ENCODE measurements around the gene TCP11L2. TPM values are rescaled to one million over a fixed set of nuclear protein-coding genes. Genes with fewer than 3 reads are reported as not detected.

TCP11L2 gene
- total and polyA plus RNA-seq, 2 of the 8 experiments (the other 6 are each of a cell fraction or from before 2014, with no cell fraction given), result 2.1 to 7.1 TPM

GRCh38 chr12:106369624-106370346 is 67.3 kb downstream of the TCP11L2 start:
- H3K4me2 ChIP-seq (ENCODE audit: insufficient read depth in 1 of 2, low read depth in 2 of 2, low read length in 2 of 2), result no peak overlapping the region
- H3K23me2 ChIP-seq (ENCODE audit: low read depth, low read length), result 0 out of 2 replicates have a peak, but pooled peaks cover 1% of the 10 kb centered on the region
- no peaks in the 10 kb centered on the region for H4K20me1 ChIP-seq (replicated peaks in 1 of 2; ENCODE audit: control insufficient read depth in 1 of 2, insufficient read depth in 2 of 2, low read length in 2 of 2)
- no peak overlapping the region for H4K91ac ChIP-seq (replicated peaks; ENCODE audit: insufficient read length, low read length)
- H3K79me2 ChIP-seq (ENCODE audit: control insufficient read depth in 1 of 2, insufficient read depth in 2 of 2, low read length in 2 of 2), result no peaks in the 10 kb centered on the region
- H3K9me3 ChIP-seq (ENCODE audit: insufficient read depth in 2 of 2, low read depth in 1 of 2, low read length in 1 of 2), result no peaks in the 10 kb centered on the region
- H3K27me3 ChIP-seq (replicated peaks in 1 of 4; ENCODE audit: control insufficient read depth in 3 of 4, extremely low read depth in 1 of 4, insufficient read depth in 3 of 4, low read length in 3 of 4), result no peaks in the 10 kb centered on the region
- no peak overlapping the region for H2BK15ac ChIP-seq (ENCODE audit: low read length)
- H3K4ac ChIP-seq (replicated peaks; ENCODE audit: insufficient read length, low read depth, low read length), result no peak overlapping the region
- no peaks in the 10 kb centered on the region for H3K4me1 ChIP-seq (replicated peaks in 1 of 4; ENCODE audit: control insufficient read depth in 3 of 4, insufficient read depth in 4 of 4, low read length in 3 of 4)
- no peak overlapping the region for H3K14ac ChIP-seq (ENCODE audit: insufficient read length)
- POLR2A ChIA-PET (ENCODE audit: partially characterized antibody), result interaction anchor here (0.6 to 1.8 kb wide), 2 partner anchors 12 to 71 kb away, joined by 3 to 4 read pairs; partner anchors contain the start of gene POLR3B
- no peak overlapping the region for H4K8ac ChIP-seq (ENCODE audit: extremely low read depth, insufficient read depth, low read length)
- TF ChIP-seq BCL11A (IDR thresholded peaks at IDR 0.05; ENCODE audit: low read depth in 2 of 2, low read length in 2 of 2), result no peak
- no peak overlapping the region for H3K9ac ChIP-seq (replicated peaks in 1 of 4; ENCODE audit: extremely low read depth in 1 of 4, low read depth in 3 of 4, low read length in 3 of 4)
- H2BK120ac ChIP-seq (replicated peaks; ENCODE audit: low read depth, low read length), result no peak overlapping the region
- WGBS, 2 experiments (ENCODE audit: extremely low coverage in 1 of 2, insufficient coverage in 1 of 2, insufficient read length in 1 of 2, insufficient replicate concordance in 2 of 2, low coverage in 1 of 2, low lambda C conversion rate in 2 of 2, missing lambda C conversion rate in 1 of 2), result 90% methylated on average over 6 of the region's 6 CpGs; no CpG with 5 or more reads in 1 of the 2 experiments
- no peaks in the 10 kb centered on the region for H3K79me1 ChIP-seq (ENCODE audit: low read depth, low read length)
- H4K5ac ChIP-seq (ENCODE audit: insufficient read length, low read depth, low read length), result no peak overlapping the region
- no peak overlapping the region for H3K23ac ChIP-seq (ENCODE audit: insufficient read length)
- no peak overlapping the region for H3K27ac ChIP-seq (ENCODE audit: low read depth, low read length)
- H3K4me3 ChIP-seq (ENCODE audit: extremely low read depth in 1 of 4, insufficient read depth in 2 of 4, low read depth in 3 of 4, low read length in 4 of 4), result no peak overlapping the region
- no peak overlapping the region for H3K18ac ChIP-seq (ENCODE audit: extremely low read depth, low read length)
- no peak overlapping the region for H3K56ac ChIP-seq (replicated peaks; ENCODE audit: insufficient read length, low read depth, low read length)
- H2BK12ac ChIP-seq (ENCODE audit: low read depth, low read length), result no peak overlapping the region
- no peak overlapping the region for H2AFZ ChIP-seq (ENCODE audit: low read length)
- FAIRE-seq, result no peak
- H2BK20ac ChIP-seq (ENCODE audit: low read length), result no peak overlapping the region
- no peak overlapping the region for H2BK5ac ChIP-seq (ENCODE audit: low read depth, low read length)
- CTCF ChIA-PET (ENCODE audit: partially characterized antibody), result interaction anchor here (1.2 kb wide), 1 partner anchor 24 kb away, joined by 3 read pairs; no protein-coding TSS in a partner anchor
- no peak for DNase-seq (ENCODE audit: low read depth in 1 of 2, low spot score in 2 of 2)
- peaks cover 0 to 10% (median 0%) of the 10 kb centered on the region in 4 experiments; a peak in 4 of 8 replicates for H3K36me3 ChIP-seq (ENCODE audit: control insufficient read depth in 2 of 4, insufficient read depth in 4 of 4, low read length in 3 of 4)
- no peak overlapping the region for H2AK5ac ChIP-seq (ENCODE audit: low read depth, low read length)
